ENCODE measurements around the gene DISC1.

The DISC1 gene

DNA sequence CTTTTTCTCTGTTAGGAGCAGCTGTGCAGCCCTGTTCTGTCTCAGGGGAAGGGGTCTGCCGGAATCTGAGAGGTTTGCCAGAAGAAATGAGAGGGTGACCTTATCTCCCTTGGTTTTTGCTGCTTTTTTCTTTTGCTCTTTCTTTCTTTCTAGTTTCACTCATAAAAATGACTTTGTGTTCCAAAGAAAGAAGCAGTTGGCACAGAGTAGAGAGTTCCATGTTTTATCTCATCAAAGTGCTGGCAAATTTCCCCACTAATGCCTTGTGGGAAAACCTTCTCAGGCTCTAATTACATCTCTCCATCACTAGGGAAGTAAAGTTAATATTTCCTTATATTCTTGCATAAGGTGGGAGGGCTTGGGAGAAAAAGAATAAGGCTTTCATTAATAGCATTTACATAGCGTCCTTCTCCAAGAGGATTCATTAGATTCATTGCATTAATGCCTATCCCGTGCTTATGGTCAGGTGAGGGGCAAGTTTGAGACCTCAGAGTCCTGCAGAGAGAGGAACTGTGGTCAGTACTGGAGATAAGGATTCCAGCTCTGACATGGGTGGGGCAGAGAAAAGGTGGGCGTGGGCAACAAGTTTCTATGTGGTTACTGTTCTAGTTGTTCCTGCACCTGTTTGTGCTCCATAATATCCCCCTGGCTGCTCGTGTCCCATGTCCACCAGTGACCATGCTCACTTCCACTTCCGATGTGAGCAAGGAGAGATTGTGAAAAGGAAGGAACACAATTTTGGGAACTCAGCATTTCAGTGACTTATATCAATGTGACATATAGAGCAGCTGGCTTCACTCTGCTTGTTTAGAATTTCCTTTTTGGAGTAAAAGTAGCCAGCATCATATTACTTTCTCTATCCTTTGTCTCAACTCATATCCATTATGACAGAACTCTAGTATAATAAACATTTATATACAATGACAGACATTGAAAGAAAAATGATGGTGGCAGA lies 79.5 kb downstream of the DISC1 start:
- Mint-ChIP-seq H3K4me1 (no peaks in the 10 kb centered on the region), H3K9me3 (peaks cover under 1% of the 10 kb centered on the region), H3K36me3 (peaks cover 23% of the 10 kb centered on the region), H3K4me3 (no peak overlapping the region), H3K27me3 (peaks cover 8% of the 10 kb centered on the region), H3K27ac (no peak overlapping the region)
- ATAC-seq, result no peak

DNA sequence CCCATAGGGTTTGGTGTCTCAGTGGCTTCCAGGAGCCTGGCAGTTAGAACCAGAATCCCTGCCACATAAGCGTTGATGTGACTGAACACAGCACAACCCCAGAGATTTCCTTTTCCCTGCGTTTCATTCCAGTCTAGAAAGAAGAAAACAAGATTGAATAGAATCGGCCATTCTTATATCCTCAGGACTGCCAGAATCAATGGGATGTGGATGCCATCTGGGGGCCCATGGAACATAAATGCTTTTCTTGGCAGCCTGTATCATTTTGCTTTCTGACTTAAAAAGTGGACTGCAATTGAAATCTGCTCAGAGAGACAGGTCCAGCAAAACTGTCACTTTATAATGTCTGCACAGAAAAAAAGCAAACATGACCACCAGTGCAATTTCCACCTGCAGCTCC lies 80.3 kb downstream of the DISC1 start:
- H3K27ac Mint-ChIP-seq, result no peak overlapping the region
- H3K9me3 Mint-ChIP-seq, result no peaks in the 10 kb centered on the region
- ATAC-seq, result no peak
- H3K36me3 Mint-ChIP-seq, result peaks cover 22% of the 10 kb centered on the region
- peaks cover 8% of the 10 kb centered on the region for H3K27me3 Mint-ChIP-seq
- H3K4me3 Mint-ChIP-seq, result no peak overlapping the region
- no peaks in the 10 kb centered on the region for H3K4me1 Mint-ChIP-seq

GRCh38 chr1:231707407-231707806 lies 80.8 kb downstream of the DISC1 start:
- Mint-ChIP-seq H3K27ac (no peak overlapping the region), H3K4me1 (no peaks in the 10 kb centered on the region), H3K27me3 (peaks cover 8% of the 10 kb centered on the region), H3K4me3 (no peak overlapping the region), H3K9me3 (no peaks in the 10 kb centered on the region), H3K36me3 (peaks cover 17% of the 10 kb centered on the region)
- no peak for ATAC-seq

GRCh38 chr1:231708394-231708793 lies 81.8 kb downstream of the DISC1 start:
- no peak overlapping the region for H3K4me3 Mint-ChIP-seq
- peaks cover 7% of the 10 kb centered on the region for H3K9me3 Mint-ChIP-seq
- no peak overlapping the region for H3K27ac Mint-ChIP-seq
- H3K4me1 Mint-ChIP-seq, result no peaks in the 10 kb centered on the region
- ATAC-seq, result no peak
- H3K27me3 Mint-ChIP-seq, result peaks cover 11% of the 10 kb centered on the region
- peaks cover 16% of the 10 kb centered on the region for H3K36me3 Mint-ChIP-seq

- Mint-ChIP-seq H3K27ac (no peak overlapping the region), H3K9me3 (peaks cover 11% of the 10 kb centered on the region), H3K36me3 (peaks cover 16% of the 10 kb centered on the region), H3K4me1 (no peaks in the 10 kb centered on the region), H3K27me3 (peaks cover 10% of the 10 kb centered on the region), H3K4me3 (no peak overlapping the region)
- ATAC-seq, result no peak
Observed at GRCh38 chr1:231714440-231714839, 87.8 kb downstream of the DISC1 start.

- H3K9me3 Mint-ChIP-seq, result peaks cover 11% of the 10 kb centered on the region
- no peak for ATAC-seq
- H3K27ac Mint-ChIP-seq, result no peak overlapping the region
- peaks cover 12% of the 10 kb centered on the region for H3K4me1 Mint-ChIP-seq
- H3K4me3 Mint-ChIP-seq, result no peak overlapping the region
- H3K36me3 Mint-ChIP-seq, result peaks cover 16% of the 10 kb centered on the region
- peaks cover 10% of the 10 kb centered on the region for H3K27me3 Mint-ChIP-seq
Observed at GRCh38 chr1:231715816-231716722, 89.5 kb downstream of the DISC1 start.

GRCh38 chr1:231716879-231717278 lies 90.3 kb downstream of the DISC1 start:
- peaks cover 11% of the 10 kb centered on the region for H3K9me3 Mint-ChIP-seq
- H3K27ac Mint-ChIP-seq, result no peak overlapping the region
- no peak for ATAC-seq
- H3K27me3 Mint-ChIP-seq, result peaks cover 10% of the 10 kb centered on the region
- peaks cover 16% of the 10 kb centered on the region for H3K36me3 Mint-ChIP-seq
- peaks cover 12% of the 10 kb centered on the region for H3K4me1 Mint-ChIP-seq
- no peak overlapping the region for H3K4me3 Mint-ChIP-seq

GRCh38 chr1:231719485-231720183 lies 93.0 kb downstream of the DISC1 start:
- Mint-ChIP-seq H3K9me3 (no peaks in the 10 kb centered on the region), H3K27ac (peak overlapping the region; percentile 66), H3K27me3 (no peaks in the 10 kb centered on the region), H3K4me3 (no peak overlapping the region), H3K4me1 (peaks cover 12% of the 10 kb centered on the region), H3K36me3 (peaks cover under 1% of the 10 kb centered on the region)
- peak; percentile 56 for ATAC-seq

DNA sequence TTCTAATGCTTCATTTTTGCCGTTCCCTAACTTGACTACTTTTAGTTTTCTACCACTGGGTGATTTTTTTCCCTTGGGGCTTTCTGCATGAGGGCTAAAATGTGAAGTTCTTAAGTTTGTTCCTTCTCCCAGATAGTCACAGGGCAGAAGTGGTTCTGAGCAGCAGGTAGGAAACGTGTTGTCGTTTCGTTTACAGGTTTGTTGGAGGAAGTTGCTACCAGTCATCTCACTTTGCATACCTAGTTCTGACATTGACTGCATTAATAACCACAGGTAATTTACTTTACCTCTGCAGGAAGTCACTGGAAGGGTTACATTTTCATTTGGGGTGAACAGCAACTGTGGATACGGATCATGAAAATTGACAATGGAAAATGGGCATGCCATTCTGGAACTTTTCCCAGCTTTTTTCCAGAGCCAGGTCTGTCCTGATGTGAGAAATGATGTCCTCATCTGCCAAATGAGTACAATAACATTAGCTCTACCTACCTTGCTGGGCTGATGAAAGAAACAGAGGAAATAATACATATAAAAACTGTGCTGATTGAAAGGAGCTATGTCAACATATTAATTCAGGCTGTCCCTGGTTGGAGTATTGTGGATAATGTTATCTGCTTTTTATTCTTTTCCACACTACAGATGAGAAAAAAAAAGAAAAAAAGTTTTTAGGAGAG lies 94.2 kb downstream of the DISC1 start:
- Mint-ChIP-seq H3K4me3 (no peak overlapping the region), H3K9me3 (no peaks in the 10 kb centered on the region), H3K4me1 (peaks cover 12% of the 10 kb centered on the region), H3K36me3 (no peaks in the 10 kb centered on the region), H3K27ac (peak overlapping the region; percentile 66), H3K27me3 (no peaks in the 10 kb centered on the region)
- ATAC-seq, result peak; percentile 59

- Mint-ChIP-seq H3K4me3 (no peak overlapping the region), H3K4me1 (peaks cover 12% of the 10 kb centered on the region), H3K27me3 (no peaks in the 10 kb centered on the region), H3K36me3 (no peaks in the 10 kb centered on the region), H3K27ac (no peak overlapping the region), H3K9me3 (no peaks in the 10 kb centered on the region)
- ATAC-seq, result no peak
Observed at GRCh38 chr1:231721436-231721835, 94.8 kb downstream of the DISC1 start.

- Mint-ChIP-seq H3K27ac (no peak overlapping the region), H3K4me1 (peaks cover 12% of the 10 kb centered on the region), H3K4me3 (no peak overlapping the region), H3K36me3 (no peaks in the 10 kb centered on the region), H3K9me3 (no peaks in the 10 kb centered on the region), H3K27me3 (no peaks in the 10 kb centered on the region)
- ATAC-seq, result no peak
Observed at GRCh38 chr1:231722356-231722755, 95.8 kb downstream of the DISC1 start.

DNA sequence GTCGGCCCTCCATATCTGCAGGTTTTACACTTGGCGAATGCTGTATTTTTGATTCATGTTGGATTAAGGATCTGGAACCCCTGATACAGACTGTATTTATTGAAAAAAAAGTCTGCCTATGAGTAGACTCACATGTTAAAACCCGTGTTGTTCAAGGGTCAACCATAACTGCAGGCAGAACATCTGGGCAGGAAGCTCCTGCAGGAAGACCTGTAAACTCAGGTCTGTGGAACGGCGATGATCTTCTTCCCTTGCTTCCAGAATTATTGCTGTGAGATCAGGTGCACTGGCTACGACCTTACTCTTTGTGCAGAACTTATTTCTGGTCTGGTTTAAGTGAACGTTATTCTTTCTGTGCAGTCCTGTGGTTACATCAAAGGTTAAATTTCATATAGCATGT lies 96.6 kb downstream of the DISC1 start:
- H3K27ac Mint-ChIP-seq, result no peak overlapping the region
- peaks cover 12% of the 10 kb centered on the region for H3K4me1 Mint-ChIP-seq
- no peaks in the 10 kb centered on the region for H3K9me3 Mint-ChIP-seq
- H3K4me3 Mint-ChIP-seq, result no peak overlapping the region
- H3K27me3 Mint-ChIP-seq, result no peaks in the 10 kb centered on the region
- H3K36me3 Mint-ChIP-seq, result no peaks in the 10 kb centered on the region
- no peak for ATAC-seq

GRCh38 chr1:231724041-231724440 lies 97.5 kb downstream of the DISC1 start:
- ATAC-seq, result no peak
- H3K27me3 Mint-ChIP-seq, result no peaks in the 10 kb centered on the region
- H3K4me1 Mint-ChIP-seq, result peaks cover 12% of the 10 kb centered on the region
- H3K4me3 Mint-ChIP-seq, result no peak overlapping the region
- H3K9me3 Mint-ChIP-seq, result no peaks in the 10 kb centered on the region
- no peaks in the 10 kb centered on the region for H3K36me3 Mint-ChIP-seq
- H3K27ac Mint-ChIP-seq, result no peak overlapping the region

DNA sequence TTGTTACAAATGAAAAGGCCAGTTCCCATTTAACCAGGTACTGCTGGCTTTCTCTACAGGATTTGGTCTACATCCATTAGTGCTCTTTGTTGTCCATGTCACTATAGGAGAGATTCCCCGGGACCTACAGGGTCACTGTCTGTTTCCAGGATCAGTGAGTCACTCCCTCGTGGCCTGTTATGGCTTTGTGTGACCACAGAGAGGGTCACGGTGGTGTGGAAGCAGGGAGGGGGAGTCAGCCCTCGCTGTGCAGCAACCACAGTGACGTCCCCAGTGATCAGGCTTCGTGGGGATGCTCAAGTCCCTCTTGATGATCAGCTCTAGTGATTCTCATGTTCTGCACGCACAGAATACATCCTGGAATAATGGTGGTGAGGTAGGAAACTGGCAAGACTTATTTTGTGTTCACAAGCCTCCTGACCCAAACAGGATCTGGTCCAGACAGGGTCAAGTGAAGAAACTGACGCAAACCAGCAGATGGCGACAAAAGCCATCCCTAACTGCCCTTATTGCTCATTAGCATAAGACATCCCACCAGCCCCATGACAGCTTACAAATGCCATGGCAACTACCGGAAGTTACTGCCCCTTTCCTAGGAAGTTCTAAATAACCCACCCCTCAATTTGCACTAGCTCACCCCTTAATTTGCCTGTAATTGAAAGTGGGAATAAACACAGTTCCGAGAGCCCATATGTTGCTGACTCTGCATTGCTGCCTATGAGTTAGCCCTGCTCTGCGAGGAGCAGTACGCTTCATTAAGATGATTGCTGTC lies 98.5 kb downstream of the DISC1 start:
- H3K36me3 Mint-ChIP-seq, result no peaks in the 10 kb centered on the region
- peaks cover 10% of the 10 kb centered on the region for H3K4me1 Mint-ChIP-seq
- ATAC-seq, result no peak
- H3K4me3 Mint-ChIP-seq, result no peak overlapping the region
- no peaks in the 10 kb centered on the region for H3K27me3 Mint-ChIP-seq
- no peaks in the 10 kb centered on the region for H3K9me3 Mint-ChIP-seq
- H3K27ac Mint-ChIP-seq, result no peak overlapping the region
